ENCODE results near the gene PGAP1. TPM values are rescaled to one million over a fixed set of nuclear protein-coding genes. Genes with fewer than 3 reads are reported as not detected.

Gene PGAP1
- total RNA-seq, 1 experiment from 2014 or later: 3.5 TPM

DNA sequence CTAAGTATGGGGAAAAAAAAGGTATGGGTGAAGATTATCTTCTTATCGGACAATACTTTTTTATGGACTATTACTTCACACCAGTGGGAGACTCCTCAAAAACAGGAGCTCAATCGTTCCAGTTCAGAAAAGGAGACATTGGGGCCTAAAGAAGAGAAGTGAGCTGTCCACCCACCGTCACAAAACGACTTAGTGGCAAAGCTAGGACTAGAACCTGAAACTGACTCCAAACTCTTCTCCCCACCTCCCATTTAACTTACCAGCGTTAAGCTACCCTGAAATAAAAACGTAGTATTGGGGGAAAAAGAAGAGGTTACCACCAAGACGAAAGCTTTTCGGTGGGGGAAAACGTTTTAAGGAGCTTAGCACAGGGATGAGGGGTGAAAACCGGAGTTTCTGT is 127.5 kb downstream of the PGAP1 start:
- Histone ChIP-seq H3K9me2 (replicated peaks; ENCODE audit: low read length) (no peaks in the 10 kb centered on the region), H3K36me3 (ENCODE audit: low read depth, low read length) (peaks cover 18% of the 10 kb centered on the region; the same call in 1 of the 2 replicates), H4K20me1 (ENCODE audit: low read length) (no peaks in the 10 kb centered on the region), H3K27me3 (ENCODE audit: low read length) (no peaks in the 10 kb centered on the region), H3K4me1 (ENCODE audit: insufficient read depth, low read length) (peaks cover 21% of the 10 kb centered on the region), H3K27ac (ENCODE audit: low read length) (peak overlapping the region; percentile 21; the same call in 1 of the 2 replicates), H3K4me3 (ENCODE audit: low read length) (peak overlapping the region; percentile 94), H3K9ac (ENCODE audit: low read length) (peak overlapping the region; percentile 89), H2AFZ (ENCODE audit: low read length) (peak overlapping the region; percentile 87), H3K79me2 (ENCODE audit: low read length) (peaks cover 31% of the 10 kb centered on the region), H3K4me2 (ENCODE audit: low read length) (peak overlapping the region; percentile 97), H3F3A (ENCODE audit: low read length, unreplicated experiment) (no peaks in the 10 kb centered on the region), H3K9me3 (ENCODE audit: low read length) (no peaks in the 10 kb centered on the region)
- intact Hi-C loops (cut with micrococcal nuclease): loop anchor here (5.0 kb wide), 1 partner anchor 128 kb away; the partner anchor contains the start of gene PGAP1
- TF ChIP-seq, protein P1, sequence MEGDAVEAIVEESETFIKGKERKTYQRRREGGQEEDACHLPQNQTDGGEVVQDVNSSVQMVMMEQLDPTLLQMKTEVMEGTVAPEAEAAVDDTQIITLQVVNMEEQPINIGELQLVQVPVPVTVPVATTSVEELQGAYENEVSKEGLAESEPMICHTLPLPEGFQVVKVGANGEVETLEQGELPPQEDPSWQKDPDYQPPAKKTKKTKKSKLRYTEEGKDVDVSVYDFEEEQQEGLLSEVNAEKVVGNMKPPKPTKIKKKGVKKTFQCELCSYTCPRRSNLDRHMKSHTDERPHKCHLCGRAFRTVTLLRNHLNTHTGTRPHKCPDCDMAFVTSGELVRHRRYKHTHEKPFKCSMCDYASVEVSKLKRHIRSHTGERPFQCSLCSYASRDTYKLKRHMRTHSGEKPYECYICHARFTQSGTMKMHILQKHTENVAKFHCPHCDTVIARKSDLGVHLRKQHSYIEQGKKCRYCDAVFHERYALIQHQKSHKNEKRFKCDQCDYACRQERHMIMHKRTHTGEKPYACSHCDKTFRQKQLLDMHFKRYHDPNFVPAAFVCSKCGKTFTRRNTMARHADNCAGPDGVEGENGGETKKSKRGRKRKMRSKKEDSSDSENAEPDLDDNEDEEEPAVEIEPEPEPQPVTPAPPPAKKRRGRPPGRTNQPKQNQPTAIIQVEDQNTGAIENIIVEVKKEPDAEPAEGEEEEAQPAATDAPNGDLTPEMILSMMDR (conservative IDR thresholded peaks at IDR 0.05; ENCODE audit: low read depth, low read length): no peak
- TF ChIP-seq EZH2phosphoT487 (IDR thresholded peaks at IDR 0.05; ENCODE audit: borderline replicate concordance, low read length): no peak
- TF ChIP-seq EZH2 (IDR thresholded peaks at IDR 0.05; ENCODE audit: low read length, unreplicated experiment): no peak
- TSS peak; percentile 79 for BruUV-seq (replicated peaks)
- DNase-seq: no peak
- ChIA-PET CTCF (no interaction called here), POLR2A (ENCODE audit: unreplicated experiment) (interaction anchor here (0.6 to 0.7 kb wide), 2 partner anchors 189 to 590 kb away, joined by 4 to 9 read pairs; no protein-coding TSS in a partner anchor)
- no peak for ATAC-seq

DNA sequence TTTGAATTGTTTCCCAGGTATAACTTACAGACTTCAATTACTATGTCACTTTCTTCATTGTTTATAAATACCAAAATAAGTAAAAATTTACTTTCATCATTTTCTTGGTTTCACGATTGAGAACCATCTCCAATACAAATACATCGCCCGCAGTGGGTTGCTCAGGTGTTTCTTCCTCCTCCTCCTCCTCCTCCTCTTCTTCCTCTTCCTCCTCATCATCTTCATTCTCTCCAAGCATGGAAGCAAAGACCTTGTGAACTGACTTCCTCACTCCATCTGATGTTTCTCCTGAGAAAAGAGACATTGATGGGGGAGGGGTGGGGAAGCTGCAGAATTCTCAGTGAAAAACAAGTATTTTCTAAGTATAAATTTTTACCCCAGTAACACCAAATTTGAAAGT is 133.6 kb downstream of the PGAP1 start:
- BruUV-seq (replicated peaks): no TSS peak
- Histone ChIP-seq H3K4me3 (ENCODE audit: low read length) (no peak overlapping the region), H3K79me2 (ENCODE audit: low read length) (peaks cover 19% of the 10 kb centered on the region), H2AFZ (ENCODE audit: low read length) (no peak overlapping the region), H3K4me1 (ENCODE audit: insufficient read depth, low read length) (peaks cover 4% of the 10 kb centered on the region; the same call in 1 of the 2 replicates), H3K36me3 (ENCODE audit: low read depth, low read length) (peaks cover 69% of the 10 kb centered on the region), H4K20me1 (ENCODE audit: low read length) (no peaks in the 10 kb centered on the region), H3K9ac (ENCODE audit: low read length) (no peak overlapping the region), H3K9me2 (replicated peaks; ENCODE audit: low read length) (no peaks in the 10 kb centered on the region), H3K9me3 (ENCODE audit: low read length) (no peaks in the 10 kb centered on the region), H3K4me2 (ENCODE audit: low read length) (no peak overlapping the region), H3K27me3 (ENCODE audit: low read length) (no peaks in the 10 kb centered on the region), H3K27ac (ENCODE audit: low read length) (no peak overlapping the region), H3F3A (ENCODE audit: low read length, unreplicated experiment) (no peaks in the 10 kb centered on the region)
- intact Hi-C loops (cut with micrococcal nuclease): no loop called here
- TF ChIP-seq, protein P1 (conservative IDR thresholded peaks at IDR 0.05; ENCODE audit: low read depth, low read length): no peak
- TF ChIP-seq EZH2phosphoT487 (IDR thresholded peaks at IDR 0.05; ENCODE audit: borderline replicate concordance, low read length) (no peak), EZH2 (IDR thresholded peaks at IDR 0.05; ENCODE audit: low read length, unreplicated experiment) (no peak)
- ChIA-PET CTCF (no interaction called here), POLR2A (ENCODE audit: unreplicated experiment) (no interaction called here)
- ATAC-seq: no peak
- DNase-seq: no peak

DNA sequence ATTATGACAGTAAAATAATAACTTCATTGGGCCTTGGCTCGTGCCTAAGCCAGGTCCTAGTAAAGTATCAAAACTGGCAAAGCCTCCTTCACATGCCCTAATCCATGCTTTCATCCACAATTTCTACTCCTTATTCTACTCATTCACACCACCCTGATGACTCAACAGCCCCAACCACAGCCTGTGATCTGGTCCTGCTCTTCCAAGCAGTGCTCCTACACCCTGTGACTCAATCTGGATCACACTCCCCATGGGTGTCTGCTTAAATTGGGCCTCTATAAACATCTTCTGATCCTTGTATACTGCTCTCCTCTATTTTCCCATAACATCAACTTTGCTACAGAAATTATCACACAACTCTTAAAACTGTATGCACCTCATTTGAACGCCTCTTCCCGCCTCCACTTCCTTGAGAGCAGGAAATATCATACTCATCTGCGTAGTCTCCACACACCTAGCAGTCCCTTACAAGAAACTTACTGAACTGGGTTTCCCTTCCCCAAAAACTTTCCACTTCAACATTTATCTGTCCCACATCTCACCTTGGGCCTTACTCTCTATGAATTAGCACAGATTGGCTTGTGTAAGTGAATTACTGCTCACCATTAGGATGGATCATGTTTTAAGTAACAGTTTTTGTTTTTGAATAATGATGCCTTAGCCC is 142.9 kb downstream of the PGAP1 start:
- Histone ChIP-seq H4K20me1 (ENCODE audit: low read length) (no peaks in the 10 kb centered on the region), H2AFZ (ENCODE audit: low read length) (no peak overlapping the region), H3K79me2 (ENCODE audit: low read length) (no peaks in the 10 kb centered on the region), H3K9me2 (replicated peaks; ENCODE audit: low read length) (no peaks in the 10 kb centered on the region), H3F3A (ENCODE audit: low read length, unreplicated experiment) (no peaks in the 10 kb centered on the region), H3K4me2 (ENCODE audit: low read length) (no peak overlapping the region), H3K4me3 (ENCODE audit: low read length) (no peak overlapping the region), H3K9me3 (ENCODE audit: low read length) (no peaks in the 10 kb centered on the region), H3K36me3 (ENCODE audit: low read depth, low read length) (peaks cover 84% of the 10 kb centered on the region), H3K27me3 (ENCODE audit: low read length) (no peaks in the 10 kb centered on the region), H3K4me1 (ENCODE audit: insufficient read depth, low read length) (no peaks in the 10 kb centered on the region), H3K27ac (ENCODE audit: low read length) (no peak overlapping the region), H3K9ac (ENCODE audit: low read length) (no peak overlapping the region)
- DNase-seq (peak; percentile 44), ATAC-seq (peak; percentile 70)
- BruUV-seq (replicated peaks): no TSS peak
- TF ChIP-seq EZH2phosphoT487 (IDR thresholded peaks at IDR 0.05; ENCODE audit: borderline replicate concordance, low read length) (no peak), EZH2 (IDR thresholded peaks at IDR 0.05; ENCODE audit: low read length, unreplicated experiment) (no peak)
- TF ChIP-seq, protein P1 (conservative IDR thresholded peaks at IDR 0.05; ENCODE audit: low read depth, low read length): no peak
- CTCF ChIA-PET: no interaction called here
- intact Hi-C loops (cut with micrococcal nuclease): no loop called here
- POLR2A ChIA-PET (ENCODE audit: unreplicated experiment): no interaction called here

Data from PC-3 (cell line).